DND-41 (cell line): ENCODE results near the gene HMX2.

ENCODE experiments used
- ATAC-seq: fragments of 200-7000 bp; cut with Tn5 transposase; 3 replicates; pipeline ENCODE4 v1.9.1; 2021; ENCODE audit warnings: low read depth; ENCODE audit not compliant: insufficient read depth
- DNase-seq: peaks from one replicate; pipeline ENCODE4 v3.0.0-alpha.2; 2020
- H2AFZ ChIP-seq: 2 replicates; pipeline ENCODE4 v1.6.0; 2012; ENCODE audit warnings: low read depth, low read length
- H3K27ac ChIP-seq: 2 replicates; pipeline ENCODE4 v1.5.1; 2012; ENCODE audit warnings: low read length, inconsistent platforms
- H3K27me3 ChIP-seq: fragments of 200-600 bp; sonication (generic); 2 replicates; pipeline ENCODE4 v1.6.0; 2012; ENCODE audit warnings: low read length, mild to moderate bottlenecking, inconsistent platforms; ENCODE audit not compliant: insufficient read depth, poor library complexity
- H3K36me3 ChIP-seq: 2 replicates; pipeline ENCODE4 v1.5.1; 2012; ENCODE audit warnings: low read length, inconsistent platforms; ENCODE audit not compliant: insufficient read depth
- H3K4me1 ChIP-seq: 2 replicates; pipeline ENCODE4 v1.5.1; 2012; ENCODE audit warnings: mild to moderate bottlenecking, low read length; ENCODE audit not compliant: insufficient read depth
- H3K4me2 ChIP-seq: 2 replicates; pipeline ENCODE4 v1.6.0; 2012; ENCODE audit warnings: mild to moderate bottlenecking, moderate library complexity, low read length, inconsistent platforms; ENCODE audit not compliant: insufficient read depth
- H3K4me3 ChIP-seq, 2 experiments: fragments of 200-600 bp in 1 of 2; shearing (Covaris generic) in 1 of 2; 2 replicates each; pipeline ENCODE4 v1.5.1; 2012 to 2016; ENCODE audit warnings: inconsistent platforms in 2 of 2, low read length in 2 of 2, mild to moderate bottlenecking in 2 of 2, low read depth in 1 of 2, moderate library complexity in 1 of 2
- H3K79me2 ChIP-seq: 2 replicates; pipeline ENCODE4 v1.6.0; 2012; ENCODE audit warnings: low read length, inconsistent platforms; ENCODE audit not compliant: insufficient read depth
- H3K9ac ChIP-seq: 2 replicates; pipeline ENCODE4 v1.6.0; 2012; ENCODE audit warnings: low read depth, mild to moderate bottlenecking, inconsistent platforms, low read length, moderate library complexity
- H3K9me3 ChIP-seq: 2 replicates; pipeline ENCODE4 v1.5.1; 2012; ENCODE audit warnings: low read length, moderate library complexity, mild to moderate bottlenecking, inconsistent platforms; ENCODE audit not compliant: insufficient read depth, severe bottlenecking
- H4K20me1 ChIP-seq: 2 replicates; pipeline ENCODE4 v1.6.0; 2012; ENCODE audit warnings: low read length; ENCODE audit not compliant: insufficient read depth
- EZH2 ChIP-seq: IDR thresholded peaks from 3 replicates; pipeline ENCODE4 v1.6.1; 2012; ENCODE audit warnings: borderline replicate concordance, low read depth, mild to moderate bottlenecking, moderate library complexity, low read length, inconsistent platforms; ENCODE audit not compliant: severe bottlenecking
- TF ChIP-seq, protein P1 (sequence below): IDR thresholded peaks from 2 replicates; pipeline ENCODE4 v1.5.1; 2012; ENCODE audit warnings: borderline replicate concordance, low read length, moderate library complexity, mild to moderate bottlenecking; ENCODE audit not compliant: poor library complexity, severe bottlenecking; ENCODE audit errors: extremely low read depth

The HMX2 gene

DNA sequence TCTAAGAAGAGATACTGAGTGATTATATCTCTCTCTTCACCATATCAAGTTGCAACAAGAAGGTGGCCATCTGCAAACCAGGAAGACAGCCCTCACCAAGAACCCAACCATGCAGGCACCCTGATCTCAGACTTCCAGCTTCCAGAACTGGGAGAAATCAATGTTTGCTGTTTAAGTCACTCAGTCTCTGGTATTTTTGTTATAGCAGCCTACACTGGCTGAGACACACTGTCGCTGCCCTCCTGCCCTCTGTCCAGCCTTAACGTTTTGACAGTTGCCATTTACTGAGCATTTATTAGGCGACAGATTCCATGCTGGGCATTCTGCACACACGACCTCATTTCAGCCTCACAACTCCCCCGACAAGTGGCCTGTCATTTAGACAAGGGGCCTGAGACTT, 21.7 kb upstream of the HMX2 start:
- ATAC-seq, result no peak

DNA sequence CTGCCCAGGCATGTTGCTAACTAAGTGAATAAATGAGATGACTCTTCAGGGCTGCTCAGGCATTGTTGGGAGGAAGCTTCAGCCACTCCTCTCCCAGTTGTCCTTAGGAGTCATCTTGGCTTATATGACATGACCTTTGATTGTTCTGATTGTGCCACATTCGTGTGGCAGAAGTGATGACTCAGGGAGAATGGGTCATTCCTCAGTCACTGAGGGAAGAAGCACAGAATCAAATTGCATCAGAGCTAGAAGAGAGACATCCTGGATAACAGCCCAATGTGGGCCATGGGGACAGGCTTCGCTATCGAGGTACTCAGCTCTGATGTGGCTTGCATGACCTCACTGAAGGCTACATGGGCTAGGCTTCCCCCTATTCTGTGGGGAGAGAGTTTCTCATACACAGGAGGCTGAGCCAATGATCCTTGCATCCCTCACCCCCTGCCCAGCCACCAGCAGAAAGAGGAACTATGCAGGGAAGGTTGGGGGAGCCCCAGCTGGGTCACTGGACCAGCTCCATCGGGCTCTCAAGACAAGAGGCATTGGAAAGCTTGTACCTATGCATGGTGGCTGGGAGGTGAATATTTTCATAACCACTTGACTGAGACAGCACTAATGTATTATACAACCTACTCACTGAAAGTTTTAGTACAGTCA, 18.2 kb upstream of the HMX2 start:
- DNase-seq, result no peak
- no peak overlapping the region for H3K27ac ChIP-seq

More for the DNA sequence above, 21.7 kb upstream of the HMX2 start:
- Histone ChIP-seq H3K36me3 (no peaks in the 10 kb centered on the region), H3K4me1 (no peaks in the 10 kb centered on the region), H3K4me3 (no peak overlapping the region), H3K4me2 (no peak overlapping the region), H3K27me3 (peaks cover 10% of the 10 kb centered on the region), H3K79me2 (no peaks in the 10 kb centered on the region), H4K20me1 (no peaks in the 10 kb centered on the region), H3K9ac (no peak overlapping the region), H3K27ac (no peak overlapping the region), H3K9me3 (no peaks in the 10 kb centered on the region), H2AFZ (no peak overlapping the region)
- TF ChIP-seq, protein P1, sequence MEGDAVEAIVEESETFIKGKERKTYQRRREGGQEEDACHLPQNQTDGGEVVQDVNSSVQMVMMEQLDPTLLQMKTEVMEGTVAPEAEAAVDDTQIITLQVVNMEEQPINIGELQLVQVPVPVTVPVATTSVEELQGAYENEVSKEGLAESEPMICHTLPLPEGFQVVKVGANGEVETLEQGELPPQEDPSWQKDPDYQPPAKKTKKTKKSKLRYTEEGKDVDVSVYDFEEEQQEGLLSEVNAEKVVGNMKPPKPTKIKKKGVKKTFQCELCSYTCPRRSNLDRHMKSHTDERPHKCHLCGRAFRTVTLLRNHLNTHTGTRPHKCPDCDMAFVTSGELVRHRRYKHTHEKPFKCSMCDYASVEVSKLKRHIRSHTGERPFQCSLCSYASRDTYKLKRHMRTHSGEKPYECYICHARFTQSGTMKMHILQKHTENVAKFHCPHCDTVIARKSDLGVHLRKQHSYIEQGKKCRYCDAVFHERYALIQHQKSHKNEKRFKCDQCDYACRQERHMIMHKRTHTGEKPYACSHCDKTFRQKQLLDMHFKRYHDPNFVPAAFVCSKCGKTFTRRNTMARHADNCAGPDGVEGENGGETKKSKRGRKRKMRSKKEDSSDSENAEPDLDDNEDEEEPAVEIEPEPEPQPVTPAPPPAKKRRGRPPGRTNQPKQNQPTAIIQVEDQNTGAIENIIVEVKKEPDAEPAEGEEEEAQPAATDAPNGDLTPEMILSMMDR, result no peak
- TF ChIP-seq EZH2, result no peak
- DNase-seq, result no peak

DNA sequence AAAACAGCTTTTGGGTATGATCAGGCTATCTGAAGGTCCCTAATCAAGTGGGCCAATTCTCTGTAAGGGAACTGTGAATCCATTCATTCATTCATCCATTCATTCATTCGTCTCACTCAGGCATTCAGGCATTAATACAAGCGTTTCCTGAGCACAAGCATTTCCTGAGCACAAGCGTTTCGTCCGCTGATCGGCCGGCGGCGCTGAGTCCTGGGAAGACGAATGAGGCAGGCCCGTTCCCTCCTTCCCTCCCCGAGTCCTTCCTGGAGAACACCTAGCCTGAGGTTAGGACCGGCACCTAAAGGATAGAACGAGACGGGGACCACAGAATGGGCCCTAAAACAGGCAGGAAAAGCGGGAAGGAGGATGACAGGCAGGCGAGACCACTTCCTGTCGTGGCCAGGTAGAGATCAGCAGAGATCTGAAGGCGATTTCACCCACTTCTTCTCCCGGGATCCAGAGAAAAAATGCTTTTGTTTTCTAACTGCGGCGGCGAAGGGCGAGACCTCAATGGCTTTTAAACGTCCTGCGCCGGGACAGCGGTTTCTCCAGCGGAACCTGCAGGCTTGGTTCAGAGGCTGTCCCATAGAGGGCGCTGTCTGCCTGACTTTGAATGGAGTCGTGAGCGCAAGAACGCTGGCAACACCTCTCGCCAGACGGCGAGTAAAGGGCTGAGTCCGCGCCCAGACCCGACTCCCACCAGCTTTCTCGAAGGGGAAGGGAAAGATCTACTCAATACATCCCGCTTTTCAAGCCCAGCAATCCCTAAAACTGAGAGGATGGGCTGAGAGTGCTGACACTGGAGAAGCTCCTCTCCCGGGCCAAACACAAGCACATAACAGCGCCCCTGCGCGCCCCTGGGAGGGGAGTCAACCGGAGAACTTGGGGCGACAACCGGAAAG, 15.1 kb upstream of the HMX2 start:
- Histone ChIP-seq H3K4me3 (no peak overlapping the region), H3K4me1 (no peaks in the 10 kb centered on the region), H3K27me3 (peaks cover 5% of the 10 kb centered on the region), H3K9ac (no peak overlapping the region), H3K4me2 (no peak overlapping the region), H3K27ac (no peak overlapping the region), H3K9me3 (no peaks in the 10 kb centered on the region), H2AFZ (no peak overlapping the region), H3K79me2 (no peaks in the 10 kb centered on the region), H3K36me3 (no peaks in the 10 kb centered on the region), H4K20me1 (0 out of 2 replicates have a peak, but pooled peaks cover 3% of the 10 kb centered on the region)
- TF ChIP-seq, protein P1, result peak; percentile 81
- TF ChIP-seq EZH2, result no peak
- ATAC-seq (peak; percentile 84), DNase-seq (peak; percentile 71)

More for the DNA sequence above, 18.2 kb upstream of the HMX2 start:
- H3K4me2 ChIP-seq, result no peak overlapping the region
- H3K4me1 ChIP-seq, result no peaks in the 10 kb centered on the region
- H3K4me3 ChIP-seq, result no peak overlapping the region
- H3K9ac ChIP-seq, result no peak overlapping the region
- TF ChIP-seq, protein P1, result no peak
- no peak for TF ChIP-seq EZH2
- H3K79me2 ChIP-seq, result no peaks in the 10 kb centered on the region
- ATAC-seq, result no peak
- no peaks in the 10 kb centered on the region for H3K9me3 ChIP-seq
- H3K27me3 ChIP-seq, result peaks cover 5% of the 10 kb centered on the region
- H4K20me1 ChIP-seq, result 0 out of 2 replicates have a peak, but pooled peaks cover 3% of the 10 kb centered on the region
- H2AFZ ChIP-seq, result no peak overlapping the region
- no peaks in the 10 kb centered on the region for H3K36me3 ChIP-seq
